Measurements from ENCODE around the gene KBTBD3. TPM values are rescaled to one million over a fixed set of nuclear protein-coding genes. Genes with fewer than 3 reads are reported as not detected.

Gene KBTBD3
- total and polyA plus RNA-seq, 2 donors (not counting 1 experiment from before 2014, with no cell fraction given), result 2.5 to 12.4 TPM

DNA sequence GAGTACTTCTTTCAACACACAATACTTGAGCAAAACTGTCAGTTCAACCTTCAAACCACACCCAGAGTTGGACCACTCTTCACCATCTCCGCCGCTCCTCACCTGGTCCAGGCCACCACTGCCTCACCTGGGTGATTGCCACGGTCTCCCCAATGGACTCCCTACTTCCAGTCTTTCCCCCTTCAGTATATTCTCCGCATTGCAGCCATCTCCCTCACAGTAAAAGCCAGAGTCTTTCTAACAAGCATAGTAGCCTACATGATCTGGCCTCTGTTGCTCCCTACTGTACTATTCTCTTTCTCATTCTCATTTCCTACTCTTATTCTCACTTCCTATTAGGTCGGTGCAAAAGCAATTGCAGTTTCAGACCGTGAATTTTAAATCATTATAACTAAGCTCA lies 28.8 kb upstream of the KBTBD3 start:
- H3K4me1 ChIP-seq (ENCODE audit: control insufficient read depth, extremely low read depth, insufficient read depth, low read length), result no peaks in the 10 kb centered on the region
- H3K36me3 ChIP-seq (ENCODE audit: control insufficient read depth, insufficient read depth, low read length), result no peaks in the 10 kb centered on the region
- H2AFZ ChIP-seq (ENCODE audit: low read length), result no peak overlapping the region
- H3K4me3 ChIP-seq (replicated peaks in 1 of 4; ENCODE audit: control extremely low read depth in 1 of 4, insufficient read depth in 1 of 4, low read depth in 3 of 4, low read length in 4 of 4), result no peak overlapping the region
- DNase-seq (ENCODE audit: low read depth in 2 of 2), result no peak
- no peak overlapping the region for H3K27ac ChIP-seq (ENCODE audit: insufficient read depth, low read length)
- no peaks in the 10 kb centered on the region for H4K20me1 ChIP-seq (ENCODE audit: control insufficient read depth, extremely low read depth, insufficient read depth, low read length)
- no peaks in the 10 kb centered on the region for H3K9me3 ChIP-seq (ENCODE audit: control insufficient read depth, insufficient read depth, low read depth, low read length)
- H3K27me3 ChIP-seq (ENCODE audit: control insufficient read depth, insufficient read depth, low read length), result no peaks in the 10 kb centered on the region
- no peaks in the 10 kb centered on the region for H3K79me2 ChIP-seq (ENCODE audit: control insufficient read depth, insufficient read depth, low read length)
- no peak for TF ChIP-seq EZH2 (IDR thresholded peaks at IDR 0.05; ENCODE audit: low read length, missing control alignments)
- TF ChIP-seq, protein P1, sequence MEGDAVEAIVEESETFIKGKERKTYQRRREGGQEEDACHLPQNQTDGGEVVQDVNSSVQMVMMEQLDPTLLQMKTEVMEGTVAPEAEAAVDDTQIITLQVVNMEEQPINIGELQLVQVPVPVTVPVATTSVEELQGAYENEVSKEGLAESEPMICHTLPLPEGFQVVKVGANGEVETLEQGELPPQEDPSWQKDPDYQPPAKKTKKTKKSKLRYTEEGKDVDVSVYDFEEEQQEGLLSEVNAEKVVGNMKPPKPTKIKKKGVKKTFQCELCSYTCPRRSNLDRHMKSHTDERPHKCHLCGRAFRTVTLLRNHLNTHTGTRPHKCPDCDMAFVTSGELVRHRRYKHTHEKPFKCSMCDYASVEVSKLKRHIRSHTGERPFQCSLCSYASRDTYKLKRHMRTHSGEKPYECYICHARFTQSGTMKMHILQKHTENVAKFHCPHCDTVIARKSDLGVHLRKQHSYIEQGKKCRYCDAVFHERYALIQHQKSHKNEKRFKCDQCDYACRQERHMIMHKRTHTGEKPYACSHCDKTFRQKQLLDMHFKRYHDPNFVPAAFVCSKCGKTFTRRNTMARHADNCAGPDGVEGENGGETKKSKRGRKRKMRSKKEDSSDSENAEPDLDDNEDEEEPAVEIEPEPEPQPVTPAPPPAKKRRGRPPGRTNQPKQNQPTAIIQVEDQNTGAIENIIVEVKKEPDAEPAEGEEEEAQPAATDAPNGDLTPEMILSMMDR (conservative IDR thresholded peaks at IDR 0.05 in 1 of 2, IDR thresholded peaks at IDR 0.05 in 1 of 2; ENCODE audit: low read depth in 1 of 2, low read length in 2 of 2), result no peak
- no peak overlapping the region for H3K9ac ChIP-seq (ENCODE audit: insufficient read depth, low read length)
- no peak overlapping the region for H3K4me2 ChIP-seq (ENCODE audit: extremely low read depth, insufficient read depth, low read length)

DNA sequence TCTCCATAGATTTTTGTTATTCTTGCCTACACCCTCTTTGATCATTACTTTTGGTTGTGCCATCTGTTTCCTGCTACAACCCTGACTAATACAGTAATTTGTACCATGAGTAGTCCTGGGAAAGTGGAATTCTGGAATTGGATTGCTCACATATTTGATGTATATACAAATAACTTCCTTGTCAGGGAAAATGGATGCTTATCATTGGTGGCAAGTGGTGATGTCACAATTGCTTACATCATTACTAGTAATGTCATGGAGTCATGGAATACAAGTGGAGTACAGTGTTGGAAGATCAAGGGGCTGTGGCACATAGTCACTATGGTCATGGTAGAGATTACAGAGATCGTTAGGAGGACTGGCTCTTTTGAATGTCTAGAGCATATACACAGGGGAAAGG lies 24.7 kb upstream of the KBTBD3 start:
- no peaks in the 10 kb centered on the region for H4K20me1 ChIP-seq (ENCODE audit: control insufficient read depth, extremely low read depth, insufficient read depth, low read length)
- no peaks in the 10 kb centered on the region for H3K79me2 ChIP-seq (ENCODE audit: control insufficient read depth, insufficient read depth, low read length)
- H3K9ac ChIP-seq (ENCODE audit: insufficient read depth, low read length), result no peak overlapping the region
- no peak overlapping the region for H2AFZ ChIP-seq (ENCODE audit: low read length)
- H3K9me3 ChIP-seq (ENCODE audit: control insufficient read depth, insufficient read depth, low read depth, low read length), result no peaks in the 10 kb centered on the region
- H3K4me2 ChIP-seq (ENCODE audit: extremely low read depth, insufficient read depth, low read length), result no peak overlapping the region
- peaks cover 3% of the 10 kb centered on the region for H3K36me3 ChIP-seq (ENCODE audit: control insufficient read depth, insufficient read depth, low read length)
- H3K4me1 ChIP-seq (ENCODE audit: control insufficient read depth, extremely low read depth, insufficient read depth, low read length), result no peaks in the 10 kb centered on the region
- H3K27me3 ChIP-seq (ENCODE audit: control insufficient read depth, insufficient read depth, low read length), result no peaks in the 10 kb centered on the region
- no peak overlapping the region for H3K27ac ChIP-seq (ENCODE audit: insufficient read depth, low read length)
- no peak for TF ChIP-seq EZH2 (IDR thresholded peaks at IDR 0.05; ENCODE audit: low read length, missing control alignments)
- TF ChIP-seq, protein P1 (conservative IDR thresholded peaks at IDR 0.05 in 1 of 2, IDR thresholded peaks at IDR 0.05 in 1 of 2; ENCODE audit: low read depth in 1 of 2, low read length in 2 of 2), result no peak
- DNase-seq (ENCODE audit: low read depth in 2 of 2), result peak; percentile 43 to 63
- H3K4me3 ChIP-seq (replicated peaks in 1 of 4; ENCODE audit: control extremely low read depth in 1 of 4, insufficient read depth in 1 of 4, low read depth in 3 of 4, low read length in 4 of 4), result no peak overlapping the region

DNA sequence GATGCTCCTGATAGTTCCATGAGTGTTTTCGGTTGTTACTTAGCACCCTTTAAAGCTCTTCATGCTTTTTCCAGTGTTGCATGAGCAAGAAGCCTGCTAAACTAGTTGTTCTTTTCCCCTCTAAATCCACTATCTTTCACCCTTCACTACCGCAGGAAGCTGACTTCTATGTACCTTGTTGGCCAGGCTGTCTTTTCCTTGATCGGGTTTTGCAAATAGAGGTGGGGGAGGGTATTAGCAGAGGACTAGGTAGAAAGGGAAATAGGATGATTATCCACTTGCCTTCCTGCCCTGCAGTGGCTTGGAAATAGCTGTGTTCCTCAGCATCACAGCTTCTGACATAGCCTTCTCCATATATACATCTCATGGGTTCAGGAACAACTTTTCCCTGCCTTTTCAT lies 24.2 kb upstream of the KBTBD3 start:
- H3K9me3 ChIP-seq (ENCODE audit: control insufficient read depth, insufficient read depth, low read depth, low read length), result no peaks in the 10 kb centered on the region
- no peaks in the 10 kb centered on the region for H3K27me3 ChIP-seq (ENCODE audit: control insufficient read depth, insufficient read depth, low read length)
- H2AFZ ChIP-seq (ENCODE audit: low read length), result no peak overlapping the region
- DNase-seq (ENCODE audit: low read depth in 2 of 2), result no peak
- H3K4me2 ChIP-seq (ENCODE audit: extremely low read depth, insufficient read depth, low read length), result no peak overlapping the region
- H3K4me3 ChIP-seq (replicated peaks in 1 of 4; ENCODE audit: control extremely low read depth in 1 of 4, insufficient read depth in 1 of 4, low read depth in 3 of 4, low read length in 4 of 4), result no peak overlapping the region
- TF ChIP-seq EZH2 (IDR thresholded peaks at IDR 0.05; ENCODE audit: low read length, missing control alignments), result no peak
- TF ChIP-seq, protein P1 (conservative IDR thresholded peaks at IDR 0.05 in 1 of 2, IDR thresholded peaks at IDR 0.05 in 1 of 2; ENCODE audit: low read depth in 1 of 2, low read length in 2 of 2), result no peak
- no peak overlapping the region for H3K9ac ChIP-seq (ENCODE audit: insufficient read depth, low read length)
- no peaks in the 10 kb centered on the region for H3K4me1 ChIP-seq (ENCODE audit: control insufficient read depth, extremely low read depth, insufficient read depth, low read length)
- H3K27ac ChIP-seq (ENCODE audit: insufficient read depth, low read length), result no peak overlapping the region
- no peaks in the 10 kb centered on the region for H4K20me1 ChIP-seq (ENCODE audit: control insufficient read depth, extremely low read depth, insufficient read depth, low read length)
- no peaks in the 10 kb centered on the region for H3K79me2 ChIP-seq (ENCODE audit: control insufficient read depth, insufficient read depth, low read length)
- peaks cover 3% of the 10 kb centered on the region for H3K36me3 ChIP-seq (ENCODE audit: control insufficient read depth, insufficient read depth, low read length)
